Trophoblast cell (in vitro differentiated cells and primary cell): ENCODE measurements around the gene KYAT1.
A peak's percentile ranks its signal among the peaks of the same experiment; 100 is the strongest.

Experiments used
- DNase-seq, 2 donors: peaks; one replicate each; pipeline ENCODE4 v3.0.0-alpha.2; 2016
- H2AFZ ChIP-seq: 2 replicates; pipeline ENCODE4 v1.6.1; 2013; ENCODE audit warnings: low read length, moderate library complexity, mild to moderate bottlenecking; ENCODE audit not compliant: insufficient read depth, poor library complexity
- H2AK5ac ChIP-seq: 2 replicates; pipeline ENCODE4 v1.6.1; 2013; ENCODE audit warnings: mild to moderate bottlenecking, low read length
- H2BK120ac ChIP-seq: 2 replicates; pipeline ENCODE4 v1.6.1; 2013; ENCODE audit warnings: low read length, mild to moderate bottlenecking, moderate library complexity; ENCODE audit not compliant: insufficient read depth, poor library complexity
- H2BK12ac ChIP-seq: 2 replicates; pipeline ENCODE4 v1.6.1; 2013; ENCODE audit warnings: mild to moderate bottlenecking, low read length, moderate library complexity
- H2BK5ac ChIP-seq: 2 replicates; pipeline ENCODE4 v1.6.1; 2013; ENCODE audit warnings: low read length, low read depth, moderate library complexity, mild to moderate bottlenecking; ENCODE audit not compliant: poor library complexity
- H3K14ac ChIP-seq: 2 replicates; pipeline ENCODE4 v1.6.1; 2013; ENCODE audit warnings: mild to moderate bottlenecking, low read length
- H3K18ac ChIP-seq: 2 replicates; pipeline ENCODE4 v1.6.1; 2013; ENCODE audit warnings: mild to moderate bottlenecking, low read length
- H3K23ac ChIP-seq: 2 replicates; pipeline ENCODE4 v1.6.1; 2013; ENCODE audit warnings: low read length
- H3K27ac ChIP-seq: 2 replicates; pipeline ENCODE4 v1.5.1; 2013; ENCODE audit warnings: low read depth, mild to moderate bottlenecking, inconsistent platforms, low read length, moderate library complexity
- H3K27me3 ChIP-seq: 2 replicates; pipeline ENCODE4 v1.6.1; 2013; ENCODE audit warnings: inconsistent platforms, mild to moderate bottlenecking, low read length, moderate library complexity; ENCODE audit not compliant: insufficient read depth
- H3K36me3 ChIP-seq, 2 experiments: 1 replicate in 1 of 2; 2 replicates in 1 of 2; pipeline ENCODE4 v1.6.1; 2013; ENCODE audit warnings: low read length in 2 of 2, mild to moderate bottlenecking in 2 of 2, moderate library complexity in 1 of 2; ENCODE audit not compliant: insufficient read depth in 2 of 2, control insufficient read depth in 1 of 2
- H3K4ac ChIP-seq: 2 replicates; pipeline ENCODE4 v1.6.1; 2013; ENCODE audit warnings: low read depth, mild to moderate bottlenecking, low read length, moderate library complexity
- H3K4me1 ChIP-seq, 2 experiments: 1 replicate in 1 of 2; 2 replicates in 1 of 2; pipeline ENCODE4 v1.6.1; 2013; ENCODE audit warnings: low read length in 2 of 2, mild to moderate bottlenecking in 2 of 2, moderate library complexity in 1 of 2; ENCODE audit not compliant: insufficient read depth in 2 of 2, control insufficient read depth in 1 of 2
- H3K4me2 ChIP-seq: 2 replicates; pipeline ENCODE4 v1.6.1; 2013; ENCODE audit warnings: inconsistent platforms, mild to moderate bottlenecking, low read length, moderate library complexity
- H3K4me3 ChIP-seq: 2 replicates; pipeline ENCODE4 v1.5.1; 2013; ENCODE audit warnings: mild to moderate bottlenecking, low read depth, low read length, inconsistent platforms
- H3K79me1 ChIP-seq: one replicate; pipeline ENCODE4 v1.6.1; 2013; ENCODE audit warnings: low read length
- H3K79me2 ChIP-seq: 2 replicates; pipeline ENCODE4 v1.6.1; 2013; ENCODE audit warnings: low read length, mild to moderate bottlenecking; ENCODE audit not compliant: control insufficient read depth, insufficient read depth, poor library complexity
- H3K9ac ChIP-seq: 2 replicates; pipeline ENCODE4 v1.6.1; 2013; ENCODE audit warnings: mild to moderate bottlenecking, low read length
- H3K9me3 ChIP-seq: 2 replicates; pipeline ENCODE4 v1.6.1; 2013; ENCODE audit warnings: low read depth, mild to moderate bottlenecking, control low read depth, inconsistent platforms, low read length; ENCODE audit not compliant: insufficient read depth
- H4K12ac ChIP-seq: 2 replicates; pipeline ENCODE4 v1.6.1; 2013; ENCODE audit warnings: low read depth, mild to moderate bottlenecking, low read length, moderate library complexity
- H4K8ac ChIP-seq: 2 replicates; pipeline ENCODE4 v1.6.1; 2013; ENCODE audit warnings: low read depth, mild to moderate bottlenecking, low read length, moderate library complexity
- H4K91ac ChIP-seq: one replicate; pipeline ENCODE4 v1.6.1; 2013; ENCODE audit warnings: low read depth, mild to moderate bottlenecking, low read length, moderate library complexity
- WGBS: extraction: QIAGEN DNeasy Blood & Tissue Kit; methylation state at CpG from one replicate; pipeline ENCODE4 v1.1.7; 2013; ENCODE audit warnings: missing lambda C conversion rate; ENCODE audit not compliant: insufficient read length, insufficient coverage; ENCODE audit errors: extremely low coverage; 5-methylcytosine and 5-hydroxymethylcytosine counted together

Gene KYAT1

DNA sequence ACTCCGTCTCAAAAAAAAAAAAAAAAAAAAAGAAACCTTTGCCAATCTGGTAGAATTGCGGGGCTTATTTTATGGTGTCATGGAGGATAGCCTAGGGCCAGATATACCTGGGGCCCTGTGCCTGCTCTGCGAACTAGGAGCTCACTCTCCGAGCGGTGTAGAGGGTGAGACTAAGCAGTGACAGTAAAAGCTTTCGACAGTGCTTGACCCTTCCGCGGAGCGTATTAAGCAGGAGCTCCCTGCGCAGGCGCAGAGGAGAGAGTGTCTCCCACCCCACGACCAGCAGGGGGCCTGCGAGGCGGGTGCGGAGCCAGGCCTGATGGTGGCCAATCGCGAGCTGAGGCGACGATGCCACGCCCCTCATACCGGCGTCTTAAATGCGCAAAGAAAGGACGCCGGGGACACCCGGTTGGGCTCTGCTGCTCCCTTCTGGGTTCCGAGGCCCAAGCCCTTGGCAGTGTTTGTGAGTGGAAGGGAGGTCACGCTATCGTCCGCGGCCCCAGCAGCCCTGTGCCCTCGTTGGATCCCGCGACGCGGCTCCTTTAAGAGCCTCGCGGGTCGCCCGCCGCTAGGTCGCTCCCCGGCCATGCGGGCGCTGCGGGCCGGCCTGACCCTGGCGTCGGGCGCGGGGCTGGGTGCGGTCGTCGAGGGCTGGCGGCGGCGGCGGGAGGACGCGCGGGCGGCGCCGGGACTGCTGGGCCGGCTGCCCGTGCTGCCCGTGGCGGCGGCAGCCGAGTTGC lies 63.5 kb downstream of the KYAT1 start, which contains the start of gene ENDOG:
Gene ENDOG, plus strand, starts transcription at position 402 of the 740 bp plus-strand sequence. Its CDS starts 185 bp downstream, at position 587.
- Histone ChIP-seq H3K79me2 (peaks cover 1% of the 10 kb centered on the region), H4K12ac (peak within 1 kb of the TSS; percentile 49), H2AK5ac (no peak within 1 kb of the TSS), H3K9me3 (no peaks in the 10 kb centered on the region), H2BK120ac (peak within 1 kb of the TSS; percentile 18), H3K79me1 (peaks cover 4% of the 10 kb centered on the region), H3K4me1 (peaks cover 11 to 13% of the 10 kb centered on the region in 2 experiments), H3K4me3 (peak within 1 kb of the TSS; percentile 81), H3K4ac (no peak within 1 kb of the TSS), H4K8ac (peak within 1 kb of the TSS; percentile 67), H4K91ac (peak within 1 kb of the TSS; percentile 68), H3K27me3 (no peaks in the 10 kb centered on the region), H3K23ac (no peak within 1 kb of the TSS), H3K14ac (peak within 1 kb of the TSS; percentile 55), H3K9ac (peak within 1 kb of the TSS; percentile 6), H3K36me3 (peaks cover 24% of the 10 kb centered on the region in 2 experiments), H2AFZ (peak within 1 kb of the TSS; percentile 65), H3K27ac (no peak within 1 kb of the TSS), H3K4me2 (peak within 1 kb of the TSS; percentile 93), H3K18ac (peak within 1 kb of the TSS; percentile 56), H2BK5ac (peak within 1 kb of the TSS; percentile 38), H2BK12ac (no peak within 1 kb of the TSS)
- DNase-seq: peak; percentile 98 to 100
- no CpG with 5 or more reads among the region's 70 CpGs for WGBS

- Histone ChIP-seq H2AK5ac (no peak overlapping the region), H2BK12ac (no peak overlapping the region), H4K8ac (no peak overlapping the region), H4K12ac (no peak overlapping the region), H3K9me3 (peaks cover 2% of the 10 kb centered on the region), H3K9ac (no peak overlapping the region), H4K91ac (no peak overlapping the region), H3K18ac (no peak overlapping the region), H2BK5ac (no peak overlapping the region), H3K79me2 (no peaks in the 10 kb centered on the region), H3K4me2 (no peak overlapping the region), H3K23ac (no peak overlapping the region), H3K27ac (no peak overlapping the region), H3K4me1 (no peaks in the 10 kb centered on the region), H2AFZ (no peak overlapping the region), H3K4ac (no peak overlapping the region), H2BK120ac (no peak overlapping the region), H3K14ac (no peak overlapping the region), H3K27me3 (no peaks in the 10 kb centered on the region), H3K79me1 (no peaks in the 10 kb centered on the region), H3K36me3 (peaks cover 25 to 31% of the 10 kb centered on the region in 2 experiments), H3K4me3 (no peak overlapping the region)
- DNase-seq: no peak
- WGBS: no CpG with 5 or more reads among the region's 5 CpGs
Measured at GRCh38 chr9:128810873-128811272, 70.9 kb downstream of the KYAT1 start.

- Histone ChIP-seq H3K4me3 (no peak overlapping the region), H4K12ac (no peak overlapping the region), H3K4ac (no peak overlapping the region), H2AK5ac (no peak overlapping the region), H3K36me3 (peaks cover 34 to 38% of the 10 kb centered on the region in 2 experiments), H3K79me1 (no peaks in the 10 kb centered on the region), H2AFZ (no peak overlapping the region), H4K91ac (no peak overlapping the region), H3K4me1 (no peaks in the 10 kb centered on the region), H3K4me2 (no peak overlapping the region), H3K9ac (no peak overlapping the region), H4K8ac (no peak overlapping the region), H3K18ac (no peak overlapping the region), H2BK120ac (no peak overlapping the region), H2BK5ac (no peak overlapping the region), H3K27ac (no peak overlapping the region), H3K79me2 (no peaks in the 10 kb centered on the region), H3K9me3 (peaks cover 6% of the 10 kb centered on the region), H3K14ac (no peak overlapping the region), H3K23ac (no peak overlapping the region), H3K27me3 (no peaks in the 10 kb centered on the region), H2BK12ac (no peak overlapping the region)
- WGBS: no CpG with 5 or more reads among the region's 2 CpGs
- no peak for DNase-seq
Measured at GRCh38 chr9:128809831-128810230, 71.9 kb downstream of the KYAT1 start.

- Histone ChIP-seq H4K12ac (no peak overlapping the region), H4K8ac (no peak overlapping the region), H3K14ac (no peak overlapping the region), H3K4ac (no peak overlapping the region), H2BK12ac (no peak overlapping the region), H2AK5ac (no peak overlapping the region), H3K9ac (no peak overlapping the region), H3K79me1 (no peaks in the 10 kb centered on the region), H2BK5ac (no peak overlapping the region), H3K9me3 (peaks cover 6% of the 10 kb centered on the region), H3K79me2 (no peaks in the 10 kb centered on the region), H3K18ac (no peak overlapping the region), H2BK120ac (no peak overlapping the region), H3K4me3 (no peak overlapping the region), H3K27me3 (no peaks in the 10 kb centered on the region), H3K36me3 (peaks cover 36 to 40% of the 10 kb centered on the region in 2 experiments), H3K4me1 (no peaks in the 10 kb centered on the region), H2AFZ (no peak overlapping the region), H3K27ac (no peak overlapping the region), H3K23ac (no peak overlapping the region), H3K4me2 (no peak overlapping the region), H4K91ac (no peak overlapping the region)
- no CpG with 5 or more reads among the region's 12 CpGs for WGBS
- no peak for DNase-seq
Measured at GRCh38 chr9:128809036-128809599, 72.6 kb downstream of the KYAT1 start.
